ENCODE measurements around the gene TIMM8A. TPM values are rescaled to one million over a fixed set of nuclear protein-coding genes. Genes with fewer than 3 reads are reported as not detected.

The TIMM8A gene
- polyA plus RNA-seq, 1 of the 3 experiments (the other 2 are of a cell fraction) = 14.2 TPM

DNA sequence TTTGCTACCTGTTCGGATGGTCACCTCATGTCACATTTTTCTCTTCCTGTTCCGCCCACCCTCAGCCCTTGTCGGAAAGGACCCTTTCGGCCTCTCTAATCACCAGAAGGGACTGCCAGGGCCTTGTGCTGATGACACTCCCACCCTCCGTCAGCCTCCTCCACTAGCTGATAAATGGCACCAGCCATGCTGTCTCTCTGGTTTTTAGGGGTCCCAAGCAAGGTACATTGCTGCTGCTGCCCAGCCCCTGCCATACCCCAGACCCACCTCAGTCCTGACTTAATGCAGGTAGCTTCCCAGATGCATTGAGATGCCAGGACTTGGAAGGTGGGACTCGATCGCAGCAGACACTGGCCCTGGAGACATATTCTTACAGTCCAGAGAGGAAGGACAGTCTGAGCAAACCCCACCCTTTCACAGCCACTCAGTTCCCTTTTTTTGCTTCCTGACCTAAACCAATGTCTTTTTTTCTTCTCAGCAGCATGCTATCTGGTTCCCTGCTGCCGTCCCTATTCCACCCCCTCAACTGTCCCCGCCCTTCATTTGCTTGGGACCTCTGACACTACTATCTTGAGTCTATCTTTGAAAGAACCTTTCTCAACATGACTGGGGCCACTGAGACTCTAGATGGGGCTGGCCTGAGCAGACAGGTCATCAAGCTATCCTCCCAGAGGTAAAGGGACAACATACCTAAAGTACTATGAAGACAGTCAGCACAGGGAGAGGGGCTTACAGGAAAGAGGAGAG lies 37.4 kb upstream of the TIMM8A start, which contains the start of gene BTK:
Gene BTK, minus strand, starts transcription at position 397 of the 747 bp plus-strand sequence. CDS start 10,907 bp downstream, outside the sequence.
- Histone ChIP-seq H3K27me3 (ENCODE audit: insufficient read depth) (peaks cover 9% of the 10 kb centered on the region; the same call in 1 of the 2 replicates), H3K4me3 (ENCODE audit: low read depth in 2 of 2, low read length in 1 of 2) (no peak within 1 kb of the TSS), H2AFZ (ENCODE audit: low read depth) (no peak within 1 kb of the TSS), H3F3A (replicated peaks; ENCODE audit: insufficient read depth) (no peaks in the 10 kb centered on the region), H3K36me3 (replicated peaks in 1 of 2; ENCODE audit: control insufficient read depth in 1 of 2, insufficient read depth in 2 of 2, low read length in 1 of 2) (no peaks in the 10 kb centered on the region), H3K4me2 (no peak within 1 kb of the TSS), H3K9me2 (no peaks in the 10 kb centered on the region), H3K79me2 (ENCODE audit: insufficient read depth) (peaks cover 1% of the 10 kb centered on the region; the same call in 1 of the 2 replicates), H3K9me3 (no peaks in the 10 kb centered on the region), H3K4me1 (ENCODE audit: control insufficient read depth in 1 of 2, insufficient read depth in 2 of 2, low read depth in 1 of 2, low read length in 1 of 2) (peaks cover 0 to 4% of the 10 kb centered on the region in 2 experiments; a peak in 1 of 4 replicates), H3K9ac (no peak within 1 kb of the TSS), H4K20me1 (ENCODE audit: insufficient read depth) (no peaks in the 10 kb centered on the region), H3K27ac (ENCODE audit: low read depth in 2 of 2, low read length in 1 of 2) (no peak within 1 kb of the TSS)
- DNase-seq = no peak
- 49% methylated on average over 9 of the region's 9 CpGs for WGBS (ENCODE audit: low lambda C conversion rate)
- no peak for TF ChIP-seq CHD2 (IDR thresholded peaks at IDR 0.05; ENCODE audit: low read length, partially characterized antibody)
- TF ChIP-seq MXI1 (IDR thresholded peaks at IDR 0.05; ENCODE audit: low read depth, low read length) = no peak
- no peak for TF ChIP-seq ELF1 (IDR thresholded peaks at IDR 0.05)
- no peak for TF ChIP-seq GABPA (IDR thresholded peaks at IDR 0.05; ENCODE audit: low read depth)
- TF ChIP-seq EP300 (IDR thresholded peaks at IDR 0.05; ENCODE audit: borderline replicate concordance in 1 of 2, low read depth in 1 of 2, low read length in 1 of 2) = no peak
- TF ChIP-seq YY1 (IDR thresholded peaks at IDR 0.05; ENCODE audit: low read depth) = no peak
- TF ChIP-seq SIN3A (IDR thresholded peaks at IDR 0.05; ENCODE audit: borderline replicate concordance, low read depth, low read length) = no peak
- TF ChIP-seq POLR2AphosphoS5 (IDR thresholded peaks at IDR 0.05; ENCODE audit: low read depth, low read length) = no peak
- TF ChIP-seq, protein P1, sequence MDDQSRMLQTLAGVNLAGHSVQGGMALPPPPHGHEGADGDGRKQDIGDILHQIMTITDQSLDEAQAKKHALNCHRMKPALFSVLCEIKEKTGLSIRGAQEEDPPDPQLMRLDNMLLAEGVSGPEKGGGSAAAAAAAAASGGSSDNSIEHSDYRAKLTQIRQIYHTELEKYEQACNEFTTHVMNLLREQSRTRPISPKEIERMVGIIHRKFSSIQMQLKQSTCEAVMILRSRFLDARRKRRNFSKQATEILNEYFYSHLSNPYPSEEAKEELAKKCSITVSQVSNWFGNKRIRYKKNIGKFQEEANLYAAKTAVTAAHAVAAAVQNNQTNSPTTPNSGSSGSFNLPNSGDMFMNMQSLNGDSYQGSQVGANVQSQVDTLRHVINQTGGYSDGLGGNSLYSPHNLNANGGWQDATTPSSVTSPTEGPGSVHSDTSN (IDR thresholded peaks at IDR 0.05) = no peak
- no peak for TF ChIP-seq ZBTB33 (IDR thresholded peaks at IDR 0.05; ENCODE audit: borderline replicate concordance, low read depth)
- TF ChIP-seq MEF2A (IDR thresholded peaks at IDR 0.05; ENCODE audit: borderline replicate concordance, low read depth) = no peak
- no peak for TF ChIP-seq GATA2 (CRISPR knock-in tag; IDR thresholded peaks at IDR 0.05)
- no peak for TF ChIP-seq CTCF (IDR thresholded peaks at IDR 0.05)
- TF ChIP-seq SMC3 (IDR thresholded peaks at IDR 0.05; ENCODE audit: low read depth, low read length) = no peak
- no peak for TF ChIP-seq TCF12 (IDR thresholded peaks at IDR 0.05)
- no peak for TF ChIP-seq JUND (IDR thresholded peaks at IDR 0.05)
- no peak for TF ChIP-seq TEAD4 (IDR thresholded peaks at IDR 0.05; ENCODE audit: borderline replicate concordance, insufficient read depth)
- TF ChIP-seq RCOR1 (IDR thresholded peaks at IDR 0.05; ENCODE audit: low read length) = no peak
- POLR2A ChIA-PET = no interaction called here
- CTCF ChIA-PET = no interaction called here

Measured in SK-N-SH (cell line).